GM06990 (cell line): ENCODE data around the gene CROCC.

Experiments used
- DNase-seq: peaks from one replicate; pipeline ENCODE4 v3.0.0-alpha.2; 2011; ENCODE audit not compliant: insufficient read length; ENCODE audit errors: extremely low read depth
- H3K27me3 ChIP-seq: replicated peaks from 2 replicates; pipeline ENCODE4 v1.6.0; 2011; ENCODE audit warnings: low read length; ENCODE audit not compliant: control insufficient read depth, insufficient read depth
- H3K36me3 ChIP-seq: 2 replicates; pipeline ENCODE4 v1.5.1; 2011; ENCODE audit warnings: low read length; ENCODE audit not compliant: control insufficient read depth, insufficient read depth
- H3K4me3 ChIP-seq: replicated peaks from 2 replicates; pipeline ENCODE4 v1.5.1; 2011; ENCODE audit warnings: low read depth, mild to moderate bottlenecking, control low read depth, low read length
- TF ChIP-seq, protein P1 (sequence below): IDR thresholded peaks from 2 replicates; pipeline ENCODE4 v1.5.1; 2011; ENCODE audit warnings: low read length, control low read depth, mild to moderate bottlenecking, inconsistent platforms; ENCODE audit not compliant: insufficient read depth, poor library complexity, severe bottlenecking

CROCC gene

DNA sequence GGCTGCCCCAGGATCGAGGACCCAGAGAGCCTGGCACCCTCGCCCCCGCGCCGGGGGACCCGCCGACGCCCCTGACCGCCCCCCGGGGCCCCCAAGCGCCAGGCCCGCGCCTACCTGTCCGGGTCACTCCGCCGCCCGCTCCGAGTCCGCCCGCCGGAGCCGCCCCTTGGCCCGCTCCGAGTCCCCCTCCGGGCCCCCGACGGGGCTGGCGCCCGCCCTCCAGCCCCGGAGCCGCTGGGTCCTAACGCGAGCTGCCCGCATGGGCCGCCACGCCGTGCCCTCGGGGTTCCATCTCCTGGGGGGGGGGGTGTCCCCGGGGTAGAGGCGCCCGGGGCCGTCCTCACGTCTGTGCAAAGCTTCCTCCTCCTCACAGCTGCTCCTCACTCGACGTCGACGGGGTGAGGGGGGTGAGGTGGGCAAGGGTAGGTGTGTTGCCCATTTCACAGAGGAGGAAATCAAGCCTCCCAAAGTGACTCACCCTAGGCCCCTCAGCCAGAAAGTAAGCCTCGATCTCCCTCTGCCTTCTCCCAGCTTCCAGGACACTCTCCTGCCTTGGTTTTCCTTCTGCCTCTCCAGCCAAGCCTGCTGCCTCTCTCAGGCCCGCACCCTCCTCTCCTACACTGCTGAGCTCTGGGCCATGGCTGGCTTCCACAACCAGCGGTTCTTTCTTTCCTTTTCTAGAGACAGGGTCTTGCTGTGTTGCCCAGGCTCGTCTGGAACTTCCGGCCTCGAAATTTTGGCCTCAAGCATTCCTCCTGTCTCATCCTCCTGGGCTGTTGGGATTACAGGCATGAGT is 58.9 kb downstream of the CROCC start, which contains the start of gene MFAP2:
Gene MFAP2, minus strand, starts transcription at position 148 of the 796 bp plus-strand sequence. CDS start 2,347 bp downstream, outside the sequence.
- no peak for DNase-seq
- Histone ChIP-seq H3K27me3 (no peaks in the 10 kb centered on the region; the same call in 1 of the 2 replicates), H3K36me3 (no peaks in the 10 kb centered on the region), H3K4me3 (no peak within 1 kb of the TSS)
- TF ChIP-seq, protein P1, sequence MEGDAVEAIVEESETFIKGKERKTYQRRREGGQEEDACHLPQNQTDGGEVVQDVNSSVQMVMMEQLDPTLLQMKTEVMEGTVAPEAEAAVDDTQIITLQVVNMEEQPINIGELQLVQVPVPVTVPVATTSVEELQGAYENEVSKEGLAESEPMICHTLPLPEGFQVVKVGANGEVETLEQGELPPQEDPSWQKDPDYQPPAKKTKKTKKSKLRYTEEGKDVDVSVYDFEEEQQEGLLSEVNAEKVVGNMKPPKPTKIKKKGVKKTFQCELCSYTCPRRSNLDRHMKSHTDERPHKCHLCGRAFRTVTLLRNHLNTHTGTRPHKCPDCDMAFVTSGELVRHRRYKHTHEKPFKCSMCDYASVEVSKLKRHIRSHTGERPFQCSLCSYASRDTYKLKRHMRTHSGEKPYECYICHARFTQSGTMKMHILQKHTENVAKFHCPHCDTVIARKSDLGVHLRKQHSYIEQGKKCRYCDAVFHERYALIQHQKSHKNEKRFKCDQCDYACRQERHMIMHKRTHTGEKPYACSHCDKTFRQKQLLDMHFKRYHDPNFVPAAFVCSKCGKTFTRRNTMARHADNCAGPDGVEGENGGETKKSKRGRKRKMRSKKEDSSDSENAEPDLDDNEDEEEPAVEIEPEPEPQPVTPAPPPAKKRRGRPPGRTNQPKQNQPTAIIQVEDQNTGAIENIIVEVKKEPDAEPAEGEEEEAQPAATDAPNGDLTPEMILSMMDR: no peak

GRCh38 chr1:16981269-16981849 is 59.6 kb downstream of the CROCC start:
- no peak for DNase-seq
- TF ChIP-seq, protein P1: no peak
- no peaks in the 10 kb centered on the region; the same call in 1 of the 2 replicates for H3K27me3 ChIP-seq
- H3K4me3 ChIP-seq: no peak overlapping the region
- H3K36me3 ChIP-seq: no peaks in the 10 kb centered on the region; the same call in 1 of the 2 replicates

DNA sequence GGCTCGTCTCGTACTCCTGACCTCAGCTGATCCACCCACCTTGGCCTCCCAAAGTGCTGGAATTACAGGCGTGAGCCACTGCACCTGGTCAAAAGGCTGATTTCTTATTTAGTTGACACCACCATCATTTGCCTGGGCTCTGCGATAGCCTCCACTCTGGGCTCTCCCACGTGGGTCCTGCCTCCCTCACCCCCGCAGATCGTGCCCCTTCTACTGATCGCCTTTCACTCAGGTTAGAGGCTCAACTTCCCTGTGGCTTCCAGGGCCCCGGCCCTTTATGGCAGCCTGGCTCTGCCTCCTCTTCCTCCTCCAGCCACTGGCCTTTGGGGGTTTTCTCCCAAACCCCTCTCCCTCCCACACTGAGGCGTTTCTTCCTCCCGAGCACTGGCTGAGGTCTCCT is 61.2 kb downstream of the CROCC start:
- no peak for DNase-seq
- TF ChIP-seq, protein P1: no peak
- H3K36me3 ChIP-seq: peaks cover 2% of the 10 kb centered on the region
- H3K4me3 ChIP-seq: no peak overlapping the region
- no peaks in the 10 kb centered on the region; the same call in 1 of the 2 replicates for H3K27me3 ChIP-seq

- TF ChIP-seq, protein P1: no peak
Observed at GRCh38 chr1:16983649-16984048, 61.9 kb downstream of the CROCC start.

GRCh38 chr1:16984717-16985116 is 63.0 kb downstream of the CROCC start:
- Histone ChIP-seq H3K36me3 (peaks cover 5% of the 10 kb centered on the region), H3K4me3 (no peak overlapping the region), H3K27me3 (no peaks in the 10 kb centered on the region; the same call in 1 of the 2 replicates)
- TF ChIP-seq, protein P1: no peak
- DNase-seq: no peak

More at GRCh38 chr1:16983649-16984048, 61.9 kb downstream of the CROCC start:
- Histone ChIP-seq H3K4me3 (no peak overlapping the region), H3K27me3 (no peaks in the 10 kb centered on the region; the same call in 1 of the 2 replicates), H3K36me3 (peaks cover 5% of the 10 kb centered on the region)
- DNase-seq: no peak
